PC-9 (cell line): Measurements from ENCODE around the gene RBM10. TPM values are rescaled to one million over a fixed set of nuclear protein-coding genes. Genes with fewer than 3 reads are reported as not detected.

Experiments
- BruUV-seq: library from RNA; stranded (reverse); fragments of 400-500 nt; replicated peaks from 2 replicates; lab custom pipeline; 2021; lab: Mats Ljungman, UMichigan
- CTCF ChIA-PET: fragments of 300-600 bp; sonication (Branson Sonifier 250); formaldehyde crosslinking; loops from one replicate; lab custom pipeline; 2022; ENCODE audit warnings: antibody characterized with exemption; lab: Charles Lee
- POLR2A ChIA-PET: fragments of 300-600 bp; sonication (Branson Sonifier 250); formaldehyde crosslinking; loops from one replicate; lab custom pipeline; 2022; ENCODE audit warnings: antibody characterized with exemption; ENCODE audit not compliant: unreplicated experiment; lab: Charles Lee
- DNase-seq, 2 experiments: peaks; one replicate each; pipeline versions ENCODE4 v3.0.0 to v3.0.0-alpha.2; 2015 to 2022; ENCODE audit warnings: mixed read lengths in 1 of 2
- H2AFZ ChIP-seq: fragments of 200-600 bp; sonication (generic); 2 replicates; pipeline ENCODE4 v1.8.1; 2017; ENCODE audit warnings: antibody characterized with exemption
- H3F3A ChIP-seq: fragments of 200-600 bp; sonication (generic); 2 replicates; pipeline ENCODE4 v1.8.1; 2017; ENCODE audit warnings: antibody characterized with exemption, mild to moderate bottlenecking, low read depth; ENCODE audit not compliant: insufficient read depth
- H3K27ac ChIP-seq: fragments of 200-600 bp; sonication (generic); 2 replicates; pipeline ENCODE4 v1.6.1; 2016; ENCODE audit warnings: mixed run types
- H3K27me3 ChIP-seq: fragments of 200-600 bp; sonication (generic); 2 replicates; pipeline ENCODE4 v1.6.1; 2016; ENCODE audit warnings: low read depth, mixed run types; ENCODE audit not compliant: insufficient read depth
- H3K36me3 ChIP-seq: fragments of 200-600 bp; sonication (generic); 2 replicates; pipeline ENCODE4 v1.6.1; 2016; ENCODE audit warnings: low read depth, mixed run types
- H3K4me1 ChIP-seq: fragments of 200-600 bp; sonication (generic); replicated peaks from 2 replicates; pipeline ENCODE4 v1.6.1; 2016; ENCODE audit warnings: mixed run types; ENCODE audit not compliant: insufficient read depth
- H3K4me2 ChIP-seq: fragments of 200-600 bp; sonication (generic); 2 replicates; pipeline ENCODE4 v1.6.1; 2017; ENCODE audit warnings: mixed run types
- H3K4me3 ChIP-seq: fragments of 200-600 bp; sonication (generic); 2 replicates; pipeline ENCODE4 v1.6.1; 2016; ENCODE audit warnings: mixed run types
- H3K79me2 ChIP-seq: fragments of 200-600 bp; sonication (generic); 2 replicates; pipeline ENCODE4 v1.6.1; 2017; ENCODE audit warnings: low read depth, mixed run types
- H3K9me2 ChIP-seq: fragments of 200-600 bp; sonication (generic); 2 replicates; pipeline ENCODE4 v1.8.1; 2017; ENCODE audit warnings: mild to moderate bottlenecking; ENCODE audit not compliant: insufficient read depth
- H3K9me3 ChIP-seq: fragments of 200-600 bp; sonication (generic); 2 replicates; pipeline ENCODE4 v1.8.1; 2016; ENCODE audit warnings: low read depth; ENCODE audit not compliant: insufficient read depth
- H4K20me1 ChIP-seq: fragments of 200-600 bp; sonication (generic); 2 replicates; pipeline ENCODE4 v1.8.1; 2017; ENCODE audit not compliant: insufficient read depth
- CTCF ChIP-seq: fragments of 200-600 bp; sonication (generic); conservative IDR thresholded peaks from 2 replicates; pipeline ENCODE4 v1.6.1; 2017; ENCODE audit warnings: mixed run types, antibody characterized with exemption, mild to moderate bottlenecking, moderate library complexity
- EZH2 ChIP-seq: fragments of 200-600 bp; sonication (generic); IDR thresholded peaks from 2 replicates; pipeline ENCODE4 v1.8.0; 2017; ENCODE audit warnings: antibody characterized with exemption, low read depth
- intact Hi-C: fragments of 100-400 bp; cut with micrococcal nuclease; formaldehyde crosslinking; loops from one replicate; pipeline ENCODE4 v1.10.0; 2022; ENCODE audit not compliant: unreplicated experiment
- total RNA-seq: library from RNA; stranded (reverse); gene quantifications from 2 replicates; pipeline ENCODE4 v1.2.3, GENCODE V29; 2021

Gene RBM10
- total RNA-seq, 1 experiment from 2014 or later: 34.8 TPM

DNA sequence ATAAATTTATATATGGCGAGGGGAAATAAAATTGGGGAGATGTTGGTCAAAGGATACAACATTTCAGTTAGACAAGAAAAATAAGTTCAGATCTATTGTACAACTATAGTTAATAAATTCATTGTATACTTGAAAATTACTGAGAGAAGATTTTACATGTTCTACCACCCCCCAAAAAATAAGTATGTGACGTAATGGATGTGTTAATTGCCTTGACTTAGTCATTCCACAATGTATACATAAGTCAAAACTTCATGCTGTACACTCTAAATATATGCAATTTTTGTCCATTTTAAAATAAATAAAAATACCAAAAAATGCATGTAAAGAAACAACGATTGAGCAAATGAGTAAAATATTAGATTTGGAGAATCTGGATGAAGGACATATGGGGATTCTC lies 89.6 kb downstream of the RBM10 start:
- no peak for DNase-seq
- no peaks in the 10 kb centered on the region for H3K4me1 ChIP-seq
- H3K9me3 ChIP-seq: no peaks in the 10 kb centered on the region
- CTCF ChIA-PET: no interaction called here
- POLR2A ChIA-PET: no interaction called here
- peaks cover 22% of the 10 kb centered on the region for H3K79me2 ChIP-seq
- peak overlapping the region; percentile 62; the same call in 1 of the 2 replicates for H3K4me3 ChIP-seq
- no peak overlapping the region for H2AFZ ChIP-seq
- intact Hi-C loops: loop anchor here (5.0 kb wide), 2 partner anchors 63 to 128 kb away; no protein-coding TSS in a partner anchor
- peak overlapping the region; percentile 96 for H3K27ac ChIP-seq
- no peaks in the 10 kb centered on the region for H3K9me2 ChIP-seq
- peak overlapping the region; percentile 66 for H3K4me2 ChIP-seq
- no TSS peak for BruUV-seq
- no peaks in the 10 kb centered on the region for H3K36me3 ChIP-seq
- no peaks in the 10 kb centered on the region for H3K27me3 ChIP-seq
- no peaks in the 10 kb centered on the region for H4K20me1 ChIP-seq
- TF ChIP-seq CTCF (no peak), EZH2 (no peak)
- H3F3A ChIP-seq: no peaks in the 10 kb centered on the region

GRCh38 chrX:47235691-47236103 lies 90.7 kb downstream of the RBM10 start:
- intact Hi-C loops: no loop called here
- peaks cover 22% of the 10 kb centered on the region for H3K79me2 ChIP-seq
- H4K20me1 ChIP-seq: no peaks in the 10 kb centered on the region
- H3K27ac ChIP-seq: no peak overlapping the region
- no peak overlapping the region for H3K4me3 ChIP-seq
- H3K4me1 ChIP-seq: no peaks in the 10 kb centered on the region
- H3K4me2 ChIP-seq: no peak overlapping the region
- H3F3A ChIP-seq: no peaks in the 10 kb centered on the region
- no peak for TF ChIP-seq CTCF
- TF ChIP-seq EZH2: no peak
- H3K36me3 ChIP-seq: no peaks in the 10 kb centered on the region
- ChIA-PET CTCF (no interaction called here), POLR2A (no interaction called here)
- no peak for DNase-seq
- H3K9me2 ChIP-seq: no peaks in the 10 kb centered on the region
- no TSS peak for BruUV-seq
- H3K9me3 ChIP-seq: no peaks in the 10 kb centered on the region
- no peaks in the 10 kb centered on the region for H3K27me3 ChIP-seq
- H2AFZ ChIP-seq: no peak overlapping the region

Other genes with a start within 250 kb of the RBM10 start
- 6.8 and 10.9 TPM in 2 replicates for gene JADE3, start 232.8 kb upstream of the RBM10 start, total RNA-seq
- gene RGN, start 66.8 kb upstream of the RBM10 start, total RNA-seq: 0.33 TPM in 1 of 2 replicates, not detected in the other
- 58.2 and 61.9 TPM in 2 replicates for gene NDUFB11, start 519 bp upstream of the RBM10 start, total RNA-seq
- gene UBA1, start 48.6 kb downstream of the RBM10 start, total RNA-seq: 121 and 126 TPM in 2 replicates
- gene CDK16, start 73.5 kb downstream of the RBM10 start, total RNA-seq: 67.7 and 82.1 TPM in 2 replicates
- 25.3 and 30.9 TPM in 2 replicates for gene USP11, start 87.8 kb downstream of the RBM10 start, total RNA-seq
- gene ZNF157, start 225.4 kb downstream of the RBM10 start, total RNA-seq: not detected in 2 replicates